Measurements from ENCODE around the gene INSM2. TPM values are rescaled to one million over a fixed set of nuclear protein-coding genes. Genes with fewer than 3 reads are reported as not detected.

Gene INSM2
- total RNA-seq, 4 donors from 2014 or later: not detected

DNA sequence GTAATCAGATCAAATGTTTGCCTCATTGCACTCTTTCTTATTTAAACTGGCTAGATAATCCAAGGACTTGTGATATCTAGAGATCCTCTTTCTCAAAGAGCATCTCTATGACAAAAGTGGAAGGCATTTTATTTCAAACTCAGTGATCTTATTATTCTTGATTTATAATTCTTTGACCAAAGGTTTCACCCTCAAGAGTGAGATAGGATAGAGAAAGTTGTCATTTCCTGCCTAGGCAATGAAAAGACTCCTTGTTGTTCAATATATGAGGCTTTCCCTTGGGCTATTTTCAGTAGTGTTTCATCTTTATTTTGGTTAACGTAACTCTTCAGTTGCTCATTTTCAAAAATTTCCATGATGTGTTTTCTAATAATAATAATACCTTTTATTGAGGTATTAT is 18.0 kb upstream of the INSM2 start:
- Histone ChIP-seq H3K4me3 (no peak overlapping the region), H3K27me3 (no peaks in the 10 kb centered on the region), H3K36me3 (no peaks in the 10 kb centered on the region), H3K9me3 (no peaks in the 10 kb centered on the region), H3K4me1 (no peaks in the 10 kb centered on the region), H3K27ac (no peak overlapping the region)
- 54% methylated on average over 1 of the region's 1 CpG for WGBS
- no peak for TF ChIP-seq POLR2AphosphoS5 (IDR thresholded peaks at IDR 0.05)
- TF ChIP-seq, protein P1, sequence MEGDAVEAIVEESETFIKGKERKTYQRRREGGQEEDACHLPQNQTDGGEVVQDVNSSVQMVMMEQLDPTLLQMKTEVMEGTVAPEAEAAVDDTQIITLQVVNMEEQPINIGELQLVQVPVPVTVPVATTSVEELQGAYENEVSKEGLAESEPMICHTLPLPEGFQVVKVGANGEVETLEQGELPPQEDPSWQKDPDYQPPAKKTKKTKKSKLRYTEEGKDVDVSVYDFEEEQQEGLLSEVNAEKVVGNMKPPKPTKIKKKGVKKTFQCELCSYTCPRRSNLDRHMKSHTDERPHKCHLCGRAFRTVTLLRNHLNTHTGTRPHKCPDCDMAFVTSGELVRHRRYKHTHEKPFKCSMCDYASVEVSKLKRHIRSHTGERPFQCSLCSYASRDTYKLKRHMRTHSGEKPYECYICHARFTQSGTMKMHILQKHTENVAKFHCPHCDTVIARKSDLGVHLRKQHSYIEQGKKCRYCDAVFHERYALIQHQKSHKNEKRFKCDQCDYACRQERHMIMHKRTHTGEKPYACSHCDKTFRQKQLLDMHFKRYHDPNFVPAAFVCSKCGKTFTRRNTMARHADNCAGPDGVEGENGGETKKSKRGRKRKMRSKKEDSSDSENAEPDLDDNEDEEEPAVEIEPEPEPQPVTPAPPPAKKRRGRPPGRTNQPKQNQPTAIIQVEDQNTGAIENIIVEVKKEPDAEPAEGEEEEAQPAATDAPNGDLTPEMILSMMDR (IDR thresholded peaks at IDR 0.05): no peak
- TF ChIP-seq EP300 (IDR thresholded peaks at IDR 0.05): no peak
- TF ChIP-seq POLR2A (IDR thresholded peaks at IDR 0.05): no peak
- no peak for DNase-seq (ENCODE audit: low spot score in 2 of 2)

- H3K4me3 ChIP-seq: no peak overlapping the region
- DNase-seq (ENCODE audit: low spot score in 2 of 2): no peak
- no peak overlapping the region for H3K27ac ChIP-seq
- no peaks in the 10 kb centered on the region for H3K36me3 ChIP-seq
- no peaks in the 10 kb centered on the region for H3K9me3 ChIP-seq
- H3K27me3 ChIP-seq: no peaks in the 10 kb centered on the region
- no peaks in the 10 kb centered on the region for H3K4me1 ChIP-seq
- TF ChIP-seq, protein P1 (IDR thresholded peaks at IDR 0.05): no peak
- TF ChIP-seq EP300 (IDR thresholded peaks at IDR 0.05) (no peak), POLR2AphosphoS5 (IDR thresholded peaks at IDR 0.05) (no peak), POLR2A (IDR thresholded peaks at IDR 0.05) (no peak)
- 63% methylated on average over 2 of the region's 2 CpGs for WGBS
These were observed 14.0 kb upstream of the INSM2 start for GRCh38 chr14:35519986-35520385.

- DNase-seq (ENCODE audit: low spot score in 2 of 2): no peak
- H3K36me3 ChIP-seq: no peaks in the 10 kb centered on the region
- H3K9me3 ChIP-seq: no peaks in the 10 kb centered on the region
- no peak overlapping the region for H3K27ac ChIP-seq
- no peak for TF ChIP-seq EP300 (IDR thresholded peaks at IDR 0.05)
- TF ChIP-seq POLR2A (IDR thresholded peaks at IDR 0.05): no peak
- TF ChIP-seq POLR2AphosphoS5 (IDR thresholded peaks at IDR 0.05): no peak
- TF ChIP-seq, protein P1 (IDR thresholded peaks at IDR 0.05): no peak
- WGBS: 84% methylated on average over 3 of the region's 3 CpGs
- no peaks in the 10 kb centered on the region for H3K4me1 ChIP-seq
- H3K27me3 ChIP-seq: peaks cover 15% of the 10 kb centered on the region
- H3K4me3 ChIP-seq: no peak overlapping the region
These were observed 8.3 kb upstream of the INSM2 start for GRCh38 chr14:35525695-35526094.

DNA sequence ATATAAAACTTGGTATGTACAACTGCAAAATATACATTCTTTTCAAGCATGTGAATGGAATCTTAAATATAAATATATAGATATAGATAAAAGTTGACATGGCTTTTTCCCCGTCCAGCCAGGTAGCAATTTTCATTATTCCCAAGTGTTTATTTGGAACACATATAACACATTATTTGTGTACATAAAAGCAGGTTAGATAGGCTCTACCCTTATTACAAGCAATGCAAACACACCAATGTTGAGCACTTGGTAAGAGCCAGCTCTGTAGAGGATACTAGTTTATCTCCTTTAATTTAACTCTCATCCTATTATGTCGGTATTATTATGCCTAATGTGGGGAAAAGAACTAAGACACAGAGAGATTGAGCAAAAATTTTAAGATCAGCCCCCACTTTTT is 7.0 kb upstream of the INSM2 start:
- Histone ChIP-seq H3K9me3 (no peaks in the 10 kb centered on the region), H3K27me3 (peaks cover 26% of the 10 kb centered on the region), H3K4me3 (no peak overlapping the region), H3K4me1 (no peaks in the 10 kb centered on the region), H3K27ac (no peak overlapping the region), H3K36me3 (no peaks in the 10 kb centered on the region)
- whole genome bisulfite sequencing: 89% methylated on average over 2 of the region's 2 CpGs
- TF ChIP-seq, protein P1 (IDR thresholded peaks at IDR 0.05): no peak
- TF ChIP-seq POLR2AphosphoS5 (IDR thresholded peaks at IDR 0.05) (no peak), EP300 (IDR thresholded peaks at IDR 0.05) (no peak), POLR2A (IDR thresholded peaks at IDR 0.05) (no peak)
- DNase-seq (ENCODE audit: low spot score in 2 of 2): no peak

- Histone ChIP-seq H3K27me3 (peaks cover 68% of the 10 kb centered on the region), H3K4me3 (no peak overlapping the region)
- DNase-seq (ENCODE audit: low spot score in 2 of 2): no peak
These were observed 1.8 kb upstream of the INSM2 start for GRCh38 chr14:35531960-35532747.

More at GRCh38 chr14:35531960-35532747, 1.8 kb upstream of the INSM2 start:
- WGBS: 82% methylated on average over 1 of the region's 1 CpG
- no peaks in the 10 kb centered on the region for H3K36me3 ChIP-seq
- no peaks in the 10 kb centered on the region for H3K9me3 ChIP-seq
- TF ChIP-seq, protein P1 (IDR thresholded peaks at IDR 0.05): no peak
- TF ChIP-seq POLR2AphosphoS5 (IDR thresholded peaks at IDR 0.05) (no peak), EP300 (IDR thresholded peaks at IDR 0.05) (no peak)
- H3K27ac ChIP-seq: no peak overlapping the region
- H3K4me1 ChIP-seq: peaks cover 31% of the 10 kb centered on the region

All from suprapubic skin (tissue), 4 donors.